HEK293 (cell line): ENCODE results near the gene PYROXD2.
"Not testable (repeated sequence)": the region's sequence is repeated elsewhere in the genome, so short reads cannot be mapped to it uniquely, and the experiment has no call there.

Source experiments
- CTCF ChIA-PET: fragments of 350-600 bp; formaldehyde crosslinking; extraction: SDS; loops from one replicate; lab custom pipeline; 2021; ENCODE audit warnings: antibody characterized with exemption; lab: Yijun Ruan, JAX
- POLR2A ChIA-PET: fragments of 300-600 bp; formaldehyde crosslinking; extraction: SDS; loops from one replicate; lab custom pipeline; 2020; ENCODE audit warnings: antibody characterized with exemption, inconsistent platforms; lab: Yijun Ruan, JAX
- H3K27ac ChIP-seq: fragments of 200-500 bp; sonication (Bioruptor generic); 2 replicates; pipeline ENCODE4 v1.5.1; 2014; ENCODE audit warnings: low read depth, low read length, control low read depth, inconsistent platforms; ENCODE audit errors: extremely low read depth
- H3K36me3 ChIP-seq, 2 experiments: fragments of 200-500 bp in 1 of 2; sonication (Bioruptor generic) in 1 of 2; 1 replicate in 1 of 2; 2 replicates in 1 of 2; pipeline ENCODE4 v1.5.1; 2014 to 2017; ENCODE audit warnings: inconsistent platforms in 2 of 2, low read length in 2 of 2; ENCODE audit not compliant: control insufficient read depth in 2 of 2, insufficient read depth in 1 of 2
- H3K4me1 ChIP-seq: fragments of 200-500 bp; sonication (Bioruptor generic); 2 replicates; pipeline ENCODE4 v1.5.1; 2014; ENCODE audit warnings: mild to moderate bottlenecking, low read length, inconsistent platforms; ENCODE audit not compliant: control insufficient read depth, insufficient read depth
- H3K4me3 ChIP-seq: 2 replicates; pipeline ENCODE4 v1.5.1; 2011; ENCODE audit warnings: low read depth, mild to moderate bottlenecking, control low read depth, low read length, moderate library complexity
- H3K9me3 ChIP-seq: fragments of 200-500 bp; sonication (Bioruptor generic); 2 replicates; pipeline ENCODE4 v1.5.1; 2014; ENCODE audit warnings: low read depth, low read length, inconsistent platforms; ENCODE audit not compliant: control insufficient read depth, insufficient read depth
- GLI4 ChIP-seq: fragments of 450-650 bp; formaldehyde crosslinking; IDR thresholded peaks from 2 replicates; pipeline ENCODE4 v1.5.1; 2016; ENCODE audit warnings: missing biosample characterization, missing genetic modification characterization
- SETDB1 ChIP-seq: IDR thresholded peaks from one replicate; pipeline ENCODE4 v1.6.1; 2017; ENCODE audit warnings: mild to moderate bottlenecking, low read length, moderate library complexity, mixed read lengths; ENCODE audit not compliant: insufficient read length
- ZNF184 ChIP-seq: fragments of 450-650 bp; IDR thresholded peaks from 2 replicates; pipeline ENCODE4 v1.5.1; 2018; ENCODE audit warnings: missing biosample characterization, mild to moderate bottlenecking, missing genetic modification characterization
- ZNF658 ChIP-seq: fragments of 450-650 bp; formaldehyde crosslinking; IDR thresholded peaks from 2 replicates; pipeline ENCODE4; 2016; ENCODE audit warnings: missing biosample characterization, missing genetic modification characterization
- ZNF776 ChIP-seq: fragments of 450-650 bp; formaldehyde crosslinking; IDR thresholded peaks from 2 replicates; pipeline ENCODE4 v1.5.0; 2017; ENCODE audit warnings: missing biosample characterization, missing genetic modification characterization, borderline replicate concordance
- TF ChIP-seq, protein P1 (sequence below): fragments of 450-650 bp; IDR thresholded peaks from 2 replicates; pipeline ENCODE4 v1.5.1; 2018; ENCODE audit warnings: missing biosample characterization, missing genetic modification characterization
- TF ChIP-seq, protein P2 (sequence below): fragments of 450-650 bp; formaldehyde crosslinking; IDR thresholded peaks from 2 replicates; pipeline ENCODE4 v1.5.1; 2016; ENCODE audit warnings: missing biosample characterization, missing genetic modification characterization
- TF ChIP-seq, protein P3 (sequence below): fragments of 450-650 bp; formaldehyde crosslinking; IDR thresholded peaks from 2 replicates; pipeline ENCODE4 v1.5.1; 2017; ENCODE audit warnings: missing biosample characterization, missing genetic modification characterization

Gene PYROXD2

DNA sequence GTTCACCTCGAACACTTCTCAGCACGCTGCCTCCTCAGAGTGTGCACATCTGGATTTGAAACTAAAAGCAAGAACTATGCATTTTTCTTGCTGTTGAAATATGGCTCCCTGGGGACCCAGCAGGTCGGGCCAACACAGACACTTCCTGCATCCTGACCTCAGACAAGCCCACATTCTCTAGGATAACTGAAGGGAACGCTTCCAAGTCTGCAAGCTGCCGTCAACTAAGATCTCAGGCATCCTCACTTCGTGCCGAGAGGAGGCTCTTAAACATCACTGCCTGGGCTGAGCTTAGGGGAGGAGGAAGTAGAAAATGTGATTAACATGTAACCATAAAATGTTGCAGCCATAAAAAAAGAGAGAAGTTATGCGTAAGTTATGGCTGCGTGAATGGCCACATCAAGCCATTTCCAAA is 65.5 kb downstream of the PYROXD2 start (continued):
- TF ChIP-seq, protein P1, sequence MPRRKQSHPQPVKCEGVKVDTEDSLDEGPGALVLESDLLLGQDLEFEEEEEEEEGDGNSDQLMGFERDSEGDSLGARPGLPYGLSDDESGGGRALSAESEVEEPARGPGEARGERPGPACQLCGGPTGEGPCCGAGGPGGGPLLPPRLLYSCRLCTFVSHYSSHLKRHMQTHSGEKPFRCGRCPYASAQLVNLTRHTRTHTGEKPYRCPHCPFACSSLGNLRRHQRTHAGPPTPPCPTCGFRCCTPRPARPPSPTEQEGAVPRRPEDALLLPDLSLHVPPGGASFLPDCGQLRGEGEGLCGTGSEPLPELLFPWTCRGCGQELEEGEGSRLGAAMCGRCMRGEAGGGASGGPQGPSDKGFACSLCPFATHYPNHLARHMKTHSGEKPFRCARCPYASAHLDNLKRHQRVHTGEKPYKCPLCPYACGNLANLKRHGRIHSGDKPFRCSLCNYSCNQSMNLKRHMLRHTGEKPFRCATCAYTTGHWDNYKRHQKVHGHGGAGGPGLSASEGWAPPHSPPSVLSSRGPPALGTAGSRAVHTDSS (tag by site-specific recombination): no peak

DNA sequence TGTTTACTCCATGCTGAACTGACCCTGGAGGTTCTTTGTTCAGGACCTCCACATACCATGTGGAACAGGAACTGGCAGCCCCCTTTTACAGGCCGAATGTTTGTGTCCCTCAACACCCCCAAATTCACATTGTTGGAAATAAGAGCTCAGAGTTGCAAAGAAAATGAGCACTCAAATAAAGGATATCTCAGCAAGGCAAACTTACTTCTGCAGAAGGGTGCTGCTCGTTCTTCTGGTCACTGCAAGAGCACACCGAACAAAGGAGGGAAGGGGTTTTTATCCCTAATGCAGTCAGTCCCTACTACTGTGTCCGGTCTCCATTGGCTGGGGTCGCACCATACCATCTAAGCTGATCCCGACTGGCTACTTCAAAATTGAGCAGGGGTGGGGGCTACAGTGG is 68.1 kb downstream of the PYROXD2 start:
- TF ChIP-seq ZNF658 (no peak), SETDB1 (peak; percentile 90)
- ChIA-PET POLR2A (no interaction called here), CTCF (interaction anchor here (0.6 kb wide), 2 partner anchors 41 to 400 kb away, joined by 3 to 4 read pairs; no protein-coding TSS in a partner anchor)
- Histone ChIP-seq H3K9me3 (no peaks in the 10 kb centered on the region), H3K4me1 (no peaks in the 10 kb centered on the region), H3K36me3 (no peaks in the 10 kb centered on the region), H3K4me3 (no peak overlapping the region), H3K27ac (no peak overlapping the region)

DNA sequence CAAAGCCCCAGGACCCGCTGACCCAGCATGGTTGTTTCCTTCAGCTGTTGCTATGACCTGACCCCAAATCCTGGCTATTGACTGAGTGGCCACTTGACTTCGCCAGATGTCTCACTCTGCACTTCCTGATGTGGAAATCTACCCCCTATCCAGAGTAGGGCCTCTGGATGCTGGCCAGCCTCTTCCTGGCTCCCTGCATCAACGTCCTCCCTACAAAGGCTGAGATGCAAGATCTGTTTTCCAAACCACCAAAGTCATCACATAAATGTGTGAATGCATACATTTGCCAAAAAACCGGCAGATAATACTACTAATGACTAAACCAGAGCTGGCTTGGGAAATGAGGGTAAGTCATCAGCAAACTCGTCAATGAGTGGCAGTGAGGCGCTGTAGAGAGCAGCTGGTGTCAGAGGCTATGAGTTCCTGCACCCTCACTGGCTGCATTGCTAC is 70.4 kb downstream of the PYROXD2 start:
- Histone ChIP-seq H3K4me1 (no peaks in the 10 kb centered on the region), H3K9me3 (no peaks in the 10 kb centered on the region), H3K27ac (no peak overlapping the region), H3K36me3 (no peaks in the 10 kb centered on the region), H3K4me3 (no peak overlapping the region)
- ChIA-PET CTCF (interaction anchor here (0.7 kb wide), 1 partner anchor 78 kb away, joined by 3 read pairs; no protein-coding TSS in a partner anchor), POLR2A (no interaction called here)
- TF ChIP-seq GLI4: no peak

DNA sequence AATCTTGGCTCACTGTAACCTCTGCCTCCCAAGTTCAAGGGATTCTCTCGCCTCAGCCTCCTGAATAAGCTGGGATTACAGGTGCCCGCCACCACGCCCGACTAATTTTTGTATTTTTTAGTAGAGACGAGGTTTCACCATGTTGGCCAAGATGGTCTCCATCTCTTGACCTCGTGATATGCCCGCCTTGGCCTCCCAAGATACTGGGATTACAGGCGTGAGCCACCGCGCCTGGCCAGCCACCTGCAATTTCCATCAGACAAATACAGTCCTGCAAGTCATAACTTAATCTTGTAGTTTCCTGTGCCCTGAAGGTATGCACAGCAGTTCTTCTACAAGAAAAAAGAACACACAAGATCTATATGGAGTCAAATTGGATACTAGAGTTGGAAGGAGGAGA is 73.3 kb downstream of the PYROXD2 start:
- H3K9me3 ChIP-seq, POLR2A ChIA-PET, H3K36me3 ChIP-seq, H3K4me3 ChIP-seq, H3K4me1 ChIP-seq, H3K27ac ChIP-seq: not testable (repeated sequence)
- CTCF ChIA-PET: interaction anchor here (0.7 to 1.2 kb wide), 3 partner anchors 11 to 106 kb away, joined by 3 to 7 read pairs (median 5); no protein-coding TSS in a partner anchor

DNA sequence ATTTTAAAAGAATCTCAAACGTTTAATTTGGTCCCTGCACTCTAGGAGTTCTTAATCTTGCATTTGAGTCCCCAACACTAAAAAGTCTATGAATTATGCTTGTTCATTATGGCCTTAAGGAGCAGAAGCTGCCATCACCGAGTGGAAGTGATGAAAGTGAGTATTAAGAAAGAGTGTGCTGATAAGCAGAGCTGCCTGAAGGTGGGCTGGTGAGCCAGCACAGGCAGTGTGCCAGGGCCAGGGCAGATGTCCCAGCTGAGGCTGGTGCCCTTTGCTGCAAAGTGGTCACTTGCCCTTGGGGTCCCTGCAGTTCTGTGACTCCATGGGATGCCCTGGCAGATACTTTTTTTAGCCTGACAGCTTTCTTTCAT is 74.1 kb downstream of the PYROXD2 start:
- ChIA-PET POLR2A (no interaction called here), CTCF (interaction anchor here (0.7 to 1.3 kb wide), 4 partner anchors 8 to 1036 kb away, joined by 3 to 7 read pairs (median 4); no protein-coding TSS in a partner anchor)
- Histone ChIP-seq H3K9me3 (no peaks in the 10 kb centered on the region), H3K27ac (no peak overlapping the region), H3K4me3 (no peak overlapping the region), H3K4me1 (no peaks in the 10 kb centered on the region)
- TF ChIP-seq, protein P2, sequence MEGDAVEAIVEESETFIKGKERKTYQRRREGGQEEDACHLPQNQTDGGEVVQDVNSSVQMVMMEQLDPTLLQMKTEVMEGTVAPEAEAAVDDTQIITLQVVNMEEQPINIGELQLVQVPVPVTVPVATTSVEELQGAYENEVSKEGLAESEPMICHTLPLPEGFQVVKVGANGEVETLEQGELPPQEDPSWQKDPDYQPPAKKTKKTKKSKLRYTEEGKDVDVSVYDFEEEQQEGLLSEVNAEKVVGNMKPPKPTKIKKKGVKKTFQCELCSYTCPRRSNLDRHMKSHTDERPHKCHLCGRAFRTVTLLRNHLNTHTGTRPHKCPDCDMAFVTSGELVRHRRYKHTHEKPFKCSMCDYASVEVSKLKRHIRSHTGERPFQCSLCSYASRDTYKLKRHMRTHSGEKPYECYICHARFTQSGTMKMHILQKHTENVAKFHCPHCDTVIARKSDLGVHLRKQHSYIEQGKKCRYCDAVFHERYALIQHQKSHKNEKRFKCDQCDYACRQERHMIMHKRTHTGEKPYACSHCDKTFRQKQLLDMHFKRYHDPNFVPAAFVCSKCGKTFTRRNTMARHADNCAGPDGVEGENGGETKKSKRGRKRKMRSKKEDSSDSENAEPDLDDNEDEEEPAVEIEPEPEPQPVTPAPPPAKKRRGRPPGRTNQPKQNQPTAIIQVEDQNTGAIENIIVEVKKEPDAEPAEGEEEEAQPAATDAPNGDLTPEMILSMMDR (tag by site-specific recombination): 0 out of 2 replicates have a peak, but pooled peaks have one; percentile 12
- TF ChIP-seq ZNF776 (tag by site-specific recombination) (no peak), ZNF184 (tag by site-specific recombination) (no peak)
- TF ChIP-seq, protein P3, sequence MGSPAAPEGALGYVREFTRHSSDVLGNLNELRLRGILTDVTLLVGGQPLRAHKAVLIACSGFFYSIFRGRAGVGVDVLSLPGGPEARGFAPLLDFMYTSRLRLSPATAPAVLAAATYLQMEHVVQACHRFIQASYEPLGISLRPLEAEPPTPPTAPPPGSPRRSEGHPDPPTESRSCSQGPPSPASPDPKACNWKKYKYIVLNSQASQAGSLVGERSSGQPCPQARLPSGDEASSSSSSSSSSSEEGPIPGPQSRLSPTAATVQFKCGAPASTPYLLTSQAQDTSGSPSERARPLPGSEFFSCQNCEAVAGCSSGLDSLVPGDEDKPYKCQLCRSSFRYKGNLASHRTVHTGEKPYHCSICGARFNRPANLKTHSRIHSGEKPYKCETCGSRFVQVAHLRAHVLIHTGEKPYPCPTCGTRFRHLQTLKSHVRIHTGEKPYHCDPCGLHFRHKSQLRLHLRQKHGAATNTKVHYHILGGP: no peak
- TF ChIP-seq, all 188 proteins: peak for 1
- H3K36me3 ChIP-seq: no peaks in the 10 kb centered on the region
